HCT116 (cell line): ENCODE measurements around the gene TFB2M. TPM values are rescaled to one million over a fixed set of nuclear protein-coding genes. Genes with fewer than 3 reads are reported as not detected.

Experiments
- ATAC-seq: fragments of 200-7000 bp; cut with Tn5 transposase; 2 replicates; pipeline ENCODE4 v1.9.1; 2020; ENCODE audit warnings: mild to moderate bottlenecking, moderate library complexity
- BruUV-seq: library from RNA; stranded (reverse); fragments of 400-500 nt; replicated peaks from 2 replicates; lab custom pipeline; 2021; lab: Mats Ljungman, UMichigan
- CTCF ChIA-PET: fragments of 300-600 bp; sonication (Branson Sonifier 250); formaldehyde crosslinking; loops from one replicate; lab custom pipeline; 2021; ENCODE audit warnings: antibody characterized with exemption; lab: Charles Lee
- POLR2A ChIA-PET: fragments of 300-600, 350-600 bp; sonication (Branson Sonifier 250); formaldehyde crosslinking; loops from one replicate; lab custom pipeline; 2021; ENCODE audit warnings: antibody characterized with exemption; lab: Charles Lee
- RAD21 ChIA-PET, 2 experiments: fragments of 300-600 bp; sonication (Branson Sonifier 250); formaldehyde crosslinking; loops; one replicate each; lab custom pipeline; 2023; ENCODE audit warnings: low total read pairs in 2 of 2; ENCODE audit not compliant: uncharacterized antibody in 2 of 2, unreplicated experiment in 2 of 2, low non-redundant PET in 1 of 2; lab: Charles Lee
- DNase-seq: peaks from one replicate; pipeline ENCODE4 v3.0.0-alpha.2; 2010; ENCODE audit warnings: low read depth, low spot score
- H2AFZ ChIP-seq: fragments of 200-600 bp; shearing (Covaris generic), sonication (generic); 2 replicates; pipeline ENCODE4 v1.6.1; 2017; ENCODE audit warnings: low read depth, mixed run types, mixed read lengths, antibody characterized with exemption, low read length; ENCODE audit not compliant: poor library complexity, severe bottlenecking
- H3K27ac ChIP-seq: 2 replicates; pipeline ENCODE4 v1.5.1; 2012; ENCODE audit warnings: low read depth, low read length
- H3K27me3 ChIP-seq: fragments of 200-600 bp; sonication (generic); 2 replicates; pipeline ENCODE4 v1.6.1; 2016; ENCODE audit warnings: mixed run types, low read length, mixed read lengths; ENCODE audit not compliant: insufficient read depth
- H3K36me3 ChIP-seq, 2 experiments: fragments of 200-500 bp in 1 of 2; fragments of 200-600 bp in 1 of 2; sonication (Bioruptor generic) in 1 of 2; sonication (generic) in 1 of 2; 2 replicates each; pipeline versions ENCODE4 v1.5.1 to v1.6.1; 2014 to 2016; ENCODE audit warnings: low read length in 2 of 2, inconsistent platforms in 1 of 2, mixed read lengths in 1 of 2, mixed run types in 1 of 2; ENCODE audit not compliant: insufficient read depth in 2 of 2, control insufficient read depth in 1 of 2
- H3K4me1 ChIP-seq, 2 experiments: fragments of 200-600 bp in 1 of 2; sonication (generic) in 1 of 2; 2 replicates each; pipeline versions ENCODE4 v1.5.1 to v1.6.1; 2012 to 2017; ENCODE audit warnings: low read length in 2 of 2, inconsistent platforms in 1 of 2, mild to moderate bottlenecking in 1 of 2, mixed read lengths in 1 of 2, mixed run types in 1 of 2, moderate library complexity in 1 of 2; ENCODE audit not compliant: insufficient read depth in 2 of 2, control insufficient read depth in 1 of 2
- H3K4me2 ChIP-seq: fragments of 200-600 bp; sonication (generic); 2 replicates; pipeline ENCODE4 v1.6.1; 2017; ENCODE audit warnings: mixed run types, low read length, mixed read lengths
- H3K4me3 ChIP-seq, 2 experiments: fragments of 200-600 bp in 1 of 2; sonication (generic) in 1 of 2; replicated peaks in 1 of 2; 2 replicates each; pipeline ENCODE4 v1.5.1; 2011 to 2016; ENCODE audit warnings: low read length in 2 of 2, control low read depth in 1 of 2, low read depth in 1 of 2, mild to moderate bottlenecking in 1 of 2, mixed read lengths in 1 of 2, mixed run types in 1 of 2
- H3K79me2 ChIP-seq: fragments of 200-600 bp; sonication (generic); 2 replicates; pipeline ENCODE4 v1.6.1; 2017; ENCODE audit warnings: mild to moderate bottlenecking, mixed run types, low read length, moderate library complexity, mixed read lengths; ENCODE audit not compliant: insufficient read depth
- H3K9ac ChIP-seq: fragments of 200-600 bp; sonication (generic); 2 replicates; pipeline ENCODE4 v1.6.1; 2016; ENCODE audit warnings: low read length, mixed read lengths
- H3K9me2 ChIP-seq: fragments of 200-600 bp; sonication (generic), shearing (Covaris generic); 2 replicates; pipeline ENCODE4 v1.6.1; 2017; ENCODE audit warnings: mixed run types, mild to moderate bottlenecking, moderate library complexity; ENCODE audit not compliant: insufficient read depth
- H3K9me3 ChIP-seq, 2 experiments: fragments of 200-500 bp in 1 of 2; fragments of 200-600 bp in 1 of 2; sonication (Bioruptor generic) in 1 of 2; sonication (generic) in 1 of 2; 2 replicates each; pipeline ENCODE4 v1.6.1; 2014 to 2017; ENCODE audit warnings: low read length in 2 of 2, mixed read lengths in 2 of 2, inconsistent platforms in 1 of 2, low read depth in 1 of 2, mild to moderate bottlenecking in 1 of 2, mixed run types in 1 of 2, moderate library complexity in 1 of 2; ENCODE audit not compliant: control insufficient read depth in 1 of 2, insufficient read depth in 1 of 2
- H4K20me1 ChIP-seq: fragments of 200-600 bp; sonication (generic), shearing (Covaris generic); 2 replicates; pipeline ENCODE4 v1.6.1; 2017; ENCODE audit warnings: mixed run types, mild to moderate bottlenecking, moderate library complexity; ENCODE audit not compliant: insufficient read depth
- CBX3 ChIP-seq: IDR thresholded peaks from 2 replicates; pipeline ENCODE4 v1.6.1; 2012; ENCODE audit warnings: low read depth
- EGR1 ChIP-seq: IDR thresholded peaks from 2 replicates; pipeline ENCODE4 v1.6.1; 2012; ENCODE audit warnings: low read depth
- FOSL1 ChIP-seq: IDR thresholded peaks from 2 replicates; pipeline ENCODE4 v1.6.1; 2012; ENCODE audit warnings: low read depth
- REST ChIP-seq: IDR thresholded peaks from 2 replicates; pipeline ENCODE4 v1.6.1; 2012; ENCODE audit warnings: low read depth
- ZNF274 ChIP-seq: fragments of 200-500 bp; sonication (Bioruptor generic); IDR thresholded peaks from 2 replicates; pipeline ENCODE4 v1.6.1; 2014; ENCODE audit warnings: mild to moderate bottlenecking, low read depth, low read length, inconsistent platforms
- intact Hi-C: fragments of 100-400 bp; cut with micrococcal nuclease; formaldehyde crosslinking; loops from 2 replicates; pipeline ENCODE4 v1.10.0; 2022
- total RNA-seq: library from RNA; stranded (reverse); gene quantifications from one replicate; pipeline ENCODE4 v1.2.1, GENCODE V29; 2021; ENCODE audit not compliant: unreplicated experiment

The TFB2M gene
- total RNA-seq, 1 experiment from 2014 or later: 24.4 TPM

GRCh38 chr1:246549665-246550064 is 16.4 kb downstream of the TFB2M start (continued):
- TF ChIP-seq REST (no peak), EGR1 (no peak), FOSL1 (no peak)
- TF ChIP-seq, all 23 proteins: peak for 0

GRCh38 chr1:246544001-246544400 is 22.1 kb downstream of the TFB2M start:
- Histone ChIP-seq H3K79me2 (peaks cover 7% of the 10 kb centered on the region; the same call in 1 of the 2 replicates), H3K9me3 (no peaks in the 10 kb centered on the region), H3K27ac (no peak overlapping the region), H3K36me3 (peaks cover 24 to 37% of the 10 kb centered on the region in 2 experiments), H4K20me1 (no peaks in the 10 kb centered on the region), H3K4me1 (no peaks in the 10 kb centered on the region), H2AFZ (no peak overlapping the region)
- BruUV-seq: no TSS peak
- RAD21 ChIA-PET: no interaction called here
- DNase-seq: no peak
- TF ChIP-seq ZNF274 (no peak), CBX3 (no peak)
- TF ChIP-seq, all 23 proteins: peak for 0
- no peaks in the 10 kb centered on the region for H3K27me3 ChIP-seq
- CTCF ChIA-PET: no interaction called here
- intact Hi-C loops: no loop called here
- POLR2A ChIA-PET: no interaction called here
- no peaks in the 10 kb centered on the region for H3K9me2 ChIP-seq
- H3K4me3 ChIP-seq: no peak overlapping the region
- H3K4me2 ChIP-seq: no peak overlapping the region
- no peak for ATAC-seq
- H3K9ac ChIP-seq: no peak overlapping the region
